ENCODE data around the gene SPATA12.

SPATA12 gene, protein sequence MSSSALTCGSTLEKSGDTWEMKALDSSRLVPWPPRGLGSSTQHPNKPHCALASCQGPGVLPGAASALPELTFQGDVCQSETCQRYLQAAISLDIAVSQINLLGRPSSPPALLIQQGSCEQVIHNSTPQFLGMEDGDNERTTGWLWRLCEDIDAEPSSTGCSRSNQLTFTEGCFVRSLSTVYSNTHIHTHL

DNA sequence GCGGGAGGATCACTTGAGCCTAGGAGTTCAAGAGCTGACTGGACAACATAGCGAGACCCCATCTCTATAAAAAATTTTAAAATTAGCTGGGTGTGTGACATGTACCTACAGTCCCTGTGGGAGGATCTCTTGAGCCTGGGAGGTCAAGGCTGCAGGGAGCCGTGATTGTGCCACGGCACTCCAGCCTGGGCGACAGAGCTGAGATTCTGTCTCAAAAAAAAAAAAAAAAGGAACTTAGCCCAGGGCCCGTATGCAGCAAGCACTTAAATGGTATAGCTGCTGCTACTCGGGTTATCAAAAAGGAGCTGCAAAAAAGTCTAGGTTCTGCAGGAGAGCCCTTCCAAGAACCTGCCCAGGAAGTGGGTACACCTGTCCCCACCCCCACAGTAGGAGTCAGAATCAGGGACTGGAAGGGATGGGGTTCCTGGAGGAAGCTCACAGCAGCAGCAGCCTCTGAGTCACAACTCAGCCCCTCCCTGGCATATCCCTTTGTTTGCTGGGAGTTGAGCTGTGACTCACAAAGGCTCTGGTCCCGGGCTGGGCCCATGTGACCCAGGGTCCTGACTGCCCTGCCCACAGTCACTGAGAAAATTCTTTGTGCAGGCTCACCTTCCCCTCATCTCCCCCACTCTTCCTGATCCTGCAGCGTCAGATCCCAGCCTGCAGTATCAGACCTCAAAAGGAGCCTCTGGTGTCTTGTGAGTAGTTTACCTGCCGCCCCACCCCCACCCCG lies at the start of gene SPATA12:
Gene SPATA12, plus strand, starts transcription at position 576 of the 733 bp plus-strand sequence. CDS start 13,031 bp downstream, outside the sequence.
- DNase-seq = peak; percentile 41

DNA sequence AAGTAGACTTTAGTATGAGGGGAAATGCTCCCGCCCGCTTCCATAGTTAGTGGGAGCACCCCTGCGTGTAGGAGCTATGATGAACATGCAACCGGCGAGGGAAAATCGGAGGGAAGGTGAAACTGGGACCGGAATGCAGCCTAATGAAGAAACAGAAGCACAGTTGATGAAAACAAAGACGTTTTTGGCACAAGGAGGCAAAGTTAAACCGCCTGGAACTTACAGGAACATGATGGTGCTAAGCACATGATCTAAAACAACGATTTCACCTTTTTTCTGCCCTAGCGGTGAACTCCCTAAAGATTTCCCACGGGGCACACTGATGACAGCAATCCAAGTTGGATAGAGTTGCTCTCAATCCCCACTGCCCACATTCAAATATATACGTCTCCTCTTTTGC lies 49.4 kb upstream of the SPATA12 start:
- no peak for DNase-seq

DNA sequence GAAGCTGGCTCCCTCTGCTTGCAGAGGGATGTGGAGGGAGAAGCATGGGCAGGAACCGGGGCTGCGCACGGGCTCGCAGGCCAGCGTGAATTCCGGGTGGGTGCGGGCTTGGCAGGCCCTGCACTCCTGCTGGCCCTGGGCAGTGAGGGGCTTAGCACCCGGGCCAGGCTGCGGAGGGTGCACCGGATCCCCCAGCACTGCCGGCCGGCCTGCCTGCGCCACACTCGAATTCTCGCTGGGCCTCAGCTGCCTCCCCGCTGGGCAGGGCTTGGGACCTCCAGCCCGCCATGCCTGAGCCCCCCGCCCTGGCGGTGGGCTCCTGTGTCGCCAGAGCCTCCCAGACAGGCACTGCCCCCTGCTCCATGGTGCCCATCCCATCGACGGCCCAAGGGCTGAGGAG lies 47.6 kb upstream of the SPATA12 start:
- no peak for DNase-seq

DNA sequence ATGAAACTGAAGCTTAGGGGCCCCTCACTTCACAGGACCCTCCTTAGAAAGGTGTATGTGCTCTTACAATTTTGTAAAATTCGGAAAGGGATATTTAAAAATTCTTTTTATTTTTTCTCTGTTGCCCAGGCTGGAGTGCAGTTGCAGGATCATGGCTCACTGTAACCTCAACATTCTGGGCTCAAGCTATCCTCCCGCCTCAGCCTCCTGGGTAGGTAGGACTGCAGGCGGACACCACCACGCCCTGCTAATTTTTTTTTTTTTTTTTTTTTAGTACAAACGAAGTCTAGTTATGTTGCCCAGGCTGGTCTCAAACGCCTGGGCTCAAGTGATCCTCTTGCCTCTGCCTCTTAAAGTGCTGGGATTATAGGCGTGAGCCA lies 45.1 kb upstream of the SPATA12 start:
- no peak for DNase-seq

DNA sequence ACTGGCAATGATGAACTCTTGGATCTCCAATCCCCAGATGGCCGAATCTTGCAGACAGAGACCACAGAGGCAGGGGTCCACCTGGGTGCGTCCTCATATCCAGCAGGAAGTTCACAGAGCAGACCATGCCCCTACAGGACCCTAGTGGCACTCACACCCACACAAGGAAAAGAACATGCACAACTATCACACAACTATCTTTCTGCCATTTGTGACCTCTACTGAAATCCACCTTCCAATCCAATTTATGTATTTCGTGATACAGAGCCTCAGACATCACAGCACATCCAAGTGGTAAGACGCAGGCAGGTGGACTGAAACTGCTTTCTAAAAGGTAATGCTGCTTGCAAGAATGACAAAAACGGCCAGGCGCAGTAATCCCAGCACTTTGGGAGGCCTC lies 44.6 kb upstream of the SPATA12 start:
- DNase-seq = no peak

DNA sequence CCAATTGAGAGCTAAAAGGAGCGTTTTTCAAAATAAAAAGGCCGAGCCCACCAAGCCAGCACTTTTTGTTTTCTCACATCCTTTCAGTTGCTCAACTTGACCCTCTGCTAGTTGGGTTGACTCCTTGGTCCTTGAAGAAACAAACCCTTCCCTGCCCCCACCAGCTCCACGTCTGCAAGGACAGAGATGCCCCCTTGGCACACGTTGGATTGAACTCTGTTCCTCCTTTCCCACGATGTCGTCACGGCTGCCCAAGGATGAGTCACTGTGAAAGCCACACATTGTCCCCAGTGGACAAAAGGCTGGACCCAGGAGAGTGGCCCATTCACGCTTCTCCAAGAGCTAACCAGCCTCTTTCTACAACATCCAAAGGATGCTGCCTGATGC lies 43.0 kb upstream of the SPATA12 start:
- DNase-seq = no peak

DNA sequence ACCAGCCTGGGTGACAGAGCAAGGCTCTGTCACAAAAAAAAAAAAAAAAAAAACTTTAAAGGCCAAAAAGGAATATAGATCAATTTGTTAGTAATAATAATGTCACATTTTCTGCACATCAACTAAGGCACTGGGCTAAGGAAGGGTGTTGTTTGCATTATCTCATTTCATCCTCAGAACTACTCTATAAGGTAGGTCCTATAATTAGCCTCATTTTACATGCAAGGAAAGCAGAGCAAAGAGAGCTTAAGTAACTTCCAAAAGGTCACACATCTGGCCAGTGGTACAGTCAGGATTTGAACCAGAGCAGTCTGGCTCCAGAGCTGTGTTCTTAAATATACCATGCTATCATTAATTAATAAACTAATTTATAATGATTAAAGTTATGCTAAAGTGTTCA lies 42.2 kb upstream of the SPATA12 start:
- no peak for DNase-seq

DNA sequence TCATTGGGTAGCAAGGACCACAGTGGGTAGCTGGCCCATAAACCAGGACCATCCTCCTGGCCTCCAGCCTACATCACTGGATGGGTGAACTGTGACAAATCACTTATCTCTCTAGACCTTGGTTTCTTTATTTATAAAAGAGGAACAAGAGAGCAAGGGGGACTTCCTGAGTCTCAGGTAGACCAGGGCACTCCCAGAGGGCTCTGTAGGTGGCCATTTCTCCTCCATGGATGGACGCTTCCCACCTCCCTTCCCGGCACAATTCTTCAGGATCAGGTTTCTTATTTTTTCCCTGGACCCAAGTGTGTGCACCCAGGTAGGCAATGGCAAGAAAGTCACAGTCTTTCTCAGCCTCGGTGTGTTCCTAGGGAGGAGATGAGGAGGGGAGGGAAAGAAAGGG lies 41.4 kb upstream of the SPATA12 start:
- DNase-seq = no peak

DNA sequence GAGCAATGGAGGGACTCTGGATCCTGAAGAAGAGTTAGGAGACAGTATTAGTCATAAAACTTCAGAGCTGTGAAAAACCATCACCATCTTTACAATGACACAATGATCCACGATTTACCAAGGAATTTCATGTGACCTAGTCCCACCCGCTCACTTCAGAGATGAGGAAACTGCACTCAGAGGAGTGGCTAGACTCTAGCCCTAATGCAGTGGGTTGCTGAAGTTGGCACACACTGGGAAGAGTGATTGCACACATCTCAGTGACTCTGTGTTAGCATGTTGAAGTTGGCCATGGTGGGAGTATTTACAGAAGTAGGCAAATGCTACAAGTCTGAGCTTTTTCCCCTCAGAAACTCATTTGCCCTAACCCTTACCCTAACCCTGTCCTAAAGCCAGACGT lies 35.2 kb upstream of the SPATA12 start:
- DNase-seq = no peak

DNA sequence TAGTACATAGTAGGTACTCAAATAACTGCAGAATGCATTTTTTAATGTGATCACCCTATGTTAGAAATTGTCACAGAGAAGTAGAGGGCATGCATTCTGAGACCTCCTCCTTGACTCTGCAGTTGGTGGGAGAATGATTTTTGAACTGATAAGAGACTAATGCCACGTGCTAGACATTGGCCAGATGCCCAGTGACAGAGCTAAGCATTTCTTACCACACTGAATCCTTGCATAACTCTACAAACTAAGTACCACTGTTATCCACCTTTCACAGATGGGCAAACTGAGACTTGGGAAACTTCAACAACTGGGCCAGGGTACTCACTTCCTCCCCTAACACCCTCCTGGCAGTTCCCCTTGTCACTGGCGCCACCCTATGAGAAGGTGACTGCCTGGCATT lies 33.5 kb upstream of the SPATA12 start:
- no peak for DNase-seq

DNA sequence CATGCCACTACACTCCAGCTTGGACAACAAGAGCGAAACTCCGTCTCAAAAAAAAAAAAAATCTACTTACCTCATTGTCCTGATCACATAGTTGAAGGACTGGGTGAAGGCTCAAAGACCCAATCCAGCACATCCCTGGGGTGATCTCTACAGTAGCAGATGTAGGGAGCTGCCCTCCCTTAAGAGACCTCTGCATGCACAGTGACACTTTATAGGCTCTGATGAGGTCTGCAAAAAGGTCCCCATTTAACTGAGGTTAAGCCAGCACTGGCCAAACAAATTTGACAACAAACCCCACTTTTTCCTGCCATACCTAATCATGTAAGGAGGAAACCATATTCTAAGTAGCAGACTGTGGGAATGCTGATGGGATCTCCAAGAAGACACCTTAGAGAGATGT lies 31.1 kb upstream of the SPATA12 start:
- no peak for DNase-seq

DNA sequence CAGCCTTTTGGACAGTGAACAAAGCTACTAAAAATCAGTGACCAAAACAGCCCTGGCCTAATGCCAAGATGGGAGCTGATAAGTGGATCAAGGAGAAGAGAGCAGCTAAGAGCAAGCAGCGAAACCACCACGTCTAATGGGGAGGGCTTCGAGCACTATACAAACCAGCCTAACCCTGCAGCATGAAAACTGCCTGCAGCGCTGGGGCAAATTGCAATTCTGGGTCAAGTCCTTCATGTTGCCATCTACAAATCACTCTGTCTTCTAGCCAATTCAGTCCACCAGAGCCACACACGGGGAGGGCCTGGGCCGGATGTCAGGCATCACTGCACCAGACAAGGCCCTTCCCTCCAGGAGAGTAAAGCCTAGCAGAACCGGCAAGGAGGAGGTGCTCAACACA lies 30.5 kb upstream of the SPATA12 start:
- peak; percentile 40 for DNase-seq

DNA sequence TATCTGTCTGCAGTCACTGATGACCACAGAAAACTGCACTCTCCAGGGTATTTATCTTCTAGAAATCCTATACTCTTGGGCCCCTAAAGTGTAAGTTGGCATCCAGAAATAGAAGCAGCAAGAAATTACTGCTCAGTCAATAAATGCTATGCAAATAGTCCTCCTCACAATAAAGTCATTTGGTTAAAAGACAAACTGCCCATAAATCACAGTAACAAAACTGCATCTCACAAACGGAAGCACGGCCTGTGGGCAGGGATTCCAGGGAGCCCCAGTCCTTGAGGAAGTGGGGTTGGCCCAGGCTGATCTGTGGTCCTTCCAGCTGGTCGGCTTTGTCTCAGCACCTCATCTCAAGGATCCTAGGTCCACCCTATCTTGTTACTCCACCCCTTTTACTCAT lies 29.7 kb upstream of the SPATA12 start:
- DNase-seq = peak; percentile 40

DNA sequence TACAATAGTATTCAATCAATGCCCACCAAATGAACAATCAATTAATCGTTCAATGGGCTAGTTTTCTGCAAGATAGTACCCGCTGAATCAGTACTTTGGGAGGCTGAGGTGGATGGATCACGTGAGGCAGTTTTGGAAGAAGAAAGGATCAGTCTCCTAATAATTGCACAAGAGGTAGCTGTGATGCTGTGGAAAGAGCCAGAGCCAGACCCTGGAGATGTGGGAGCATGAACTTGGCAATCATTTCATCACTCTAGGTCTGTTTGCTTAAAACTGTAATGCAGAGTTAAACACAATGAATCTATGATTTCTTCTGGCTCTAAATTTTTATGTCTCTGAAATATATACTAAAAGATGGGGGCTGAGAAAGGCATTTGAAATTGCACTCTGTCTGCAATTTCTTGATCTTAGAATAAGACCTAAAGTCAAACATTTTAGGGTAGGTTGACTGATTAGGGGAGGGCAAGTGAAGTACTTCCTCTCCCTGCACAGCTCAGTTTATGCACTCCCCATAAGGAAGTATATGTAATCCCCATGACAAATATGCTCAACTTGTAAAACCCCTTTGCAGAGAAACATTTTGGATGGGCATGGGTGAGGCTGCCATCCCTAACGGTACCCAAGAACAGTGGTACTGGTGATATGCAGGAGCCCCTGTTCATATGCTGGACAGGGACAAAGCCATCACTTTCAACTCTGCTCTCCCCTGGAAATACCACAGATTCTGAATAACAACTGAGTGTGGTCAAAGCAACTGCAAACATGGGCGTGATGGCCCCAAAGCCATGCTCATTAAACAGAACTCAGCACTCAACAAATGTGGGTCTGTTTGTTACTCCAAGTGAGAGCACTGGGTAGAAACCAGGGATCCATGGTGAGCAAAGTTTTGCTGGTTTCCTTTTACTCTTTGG lies 28.6 kb upstream of the SPATA12 start:
- no peak for DNase-seq

DNA sequence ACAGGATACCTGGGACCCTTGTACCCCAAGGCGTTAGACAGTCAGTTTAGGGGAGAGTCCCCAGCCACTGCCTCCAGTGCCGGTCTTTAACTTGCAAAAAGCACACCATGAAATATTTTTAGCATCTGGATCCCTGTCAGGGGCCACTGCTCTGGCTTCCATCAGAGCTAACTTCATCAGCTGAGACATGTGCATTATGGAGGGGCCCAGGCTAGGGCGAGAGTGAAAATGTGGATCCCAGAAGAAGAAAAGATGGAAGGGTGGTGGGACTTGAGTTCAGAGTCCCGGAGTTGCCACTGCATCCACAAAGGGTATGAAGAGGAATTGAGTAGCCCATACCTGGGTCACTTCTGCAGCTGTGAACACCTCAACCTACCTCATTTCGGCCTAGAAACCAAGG lies 23.5 kb upstream of the SPATA12 start:
- DNase-seq = no peak

DNA sequence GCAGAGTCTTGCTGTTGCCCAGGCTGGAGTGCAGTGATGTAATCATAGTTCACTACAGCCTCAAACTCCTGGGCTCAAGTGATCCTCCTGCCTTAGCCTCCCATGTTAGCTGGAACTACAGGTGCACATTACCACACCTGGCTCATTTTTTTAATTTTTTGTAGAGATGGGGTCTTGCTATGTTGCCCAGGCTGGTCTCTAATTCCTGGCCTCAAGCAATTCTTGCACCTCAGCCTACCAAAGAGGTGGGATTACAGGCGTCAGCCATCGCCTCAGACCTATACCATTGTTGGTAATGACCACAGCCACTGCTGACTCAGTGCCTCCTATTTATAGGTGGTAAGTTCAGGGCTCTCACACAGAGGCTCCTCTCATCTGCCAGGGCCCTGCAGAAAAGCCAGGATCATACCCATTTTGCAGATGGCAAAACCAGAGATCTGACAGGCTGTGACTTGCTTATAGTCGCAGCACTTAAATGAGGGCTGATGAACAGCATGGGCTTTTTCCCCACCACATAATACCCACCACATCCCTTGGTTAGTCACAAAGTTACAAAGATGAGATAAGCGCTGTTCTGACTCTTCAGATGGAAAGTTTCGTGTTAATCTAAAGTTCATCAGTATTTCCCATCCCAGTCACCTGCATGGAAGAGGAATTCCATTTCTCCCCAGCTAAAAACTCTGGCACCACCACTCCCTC lies 21.8 kb upstream of the SPATA12 start:
- DNase-seq = no peak

DNA sequence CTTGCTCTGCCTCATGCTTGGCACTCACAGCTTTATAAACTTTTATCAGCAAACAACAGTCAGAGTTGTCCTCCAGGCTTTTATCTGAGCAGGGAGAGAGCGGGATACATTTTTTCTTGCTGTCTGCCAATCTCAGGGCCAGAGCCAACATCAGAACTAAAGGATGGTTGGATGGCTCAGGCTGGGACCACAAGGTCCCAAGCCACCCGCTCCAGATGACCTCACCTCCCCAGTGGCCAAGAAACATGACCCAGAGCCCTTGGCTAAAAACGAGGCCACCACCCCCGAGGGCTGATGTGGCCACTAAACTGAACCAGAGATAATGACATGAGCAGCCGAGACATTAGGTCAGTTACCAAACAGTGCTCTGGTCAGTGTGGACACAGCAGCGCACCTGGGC lies 18.8 kb upstream of the SPATA12 start:
- no peak for DNase-seq

DNA sequence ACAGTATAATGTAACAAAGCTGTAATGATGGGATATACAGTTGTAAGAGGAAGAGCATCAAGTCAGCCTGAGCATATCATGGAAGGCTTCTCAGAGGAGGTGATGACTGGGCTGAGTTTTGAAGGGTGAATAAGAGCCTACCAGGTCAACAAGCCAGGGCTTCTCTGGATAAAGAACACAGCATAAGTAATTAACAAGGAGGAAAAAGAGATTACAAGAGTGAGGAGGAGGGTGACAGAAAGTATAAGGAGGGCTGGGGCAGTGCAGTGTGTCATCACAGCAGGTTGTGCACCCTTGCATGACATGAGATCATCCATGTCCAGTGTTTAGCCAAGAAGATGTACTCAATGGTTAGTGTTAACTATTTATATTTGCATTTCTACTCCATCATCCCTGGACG lies 16.9 kb upstream of the SPATA12 start:
- DNase-seq = no peak

DNA sequence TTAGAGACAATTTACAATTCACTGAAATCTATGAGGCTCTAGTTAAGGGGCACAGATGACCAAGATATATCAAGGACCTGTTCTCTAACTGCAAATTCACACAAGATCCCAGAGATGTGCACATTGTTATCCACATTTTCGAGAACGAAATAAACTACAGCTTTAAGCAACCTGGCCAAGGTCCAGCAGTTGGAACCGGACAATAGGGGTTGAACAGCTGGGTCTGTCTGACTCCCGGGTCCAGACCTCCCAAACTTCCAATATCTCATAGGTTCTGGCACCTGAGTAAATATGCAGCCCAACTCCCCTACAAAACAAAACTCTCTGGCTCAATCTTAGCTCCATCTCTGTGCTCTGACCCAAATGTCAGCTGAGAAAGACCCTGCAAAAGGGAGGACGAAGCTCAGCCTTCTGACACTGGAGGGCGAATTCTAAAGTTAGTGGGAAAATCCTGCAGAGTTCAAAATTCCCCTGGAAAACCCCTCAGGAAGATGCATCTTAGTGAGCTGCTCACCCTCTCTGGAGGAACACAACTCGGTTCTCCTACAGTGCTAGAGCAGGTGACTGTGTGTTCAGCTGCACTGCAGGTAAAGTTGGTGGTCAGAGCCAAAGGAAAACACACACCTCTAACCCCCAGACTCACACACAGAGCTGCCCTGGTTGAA lies 14.2 kb upstream of the SPATA12 start:
- DNase-seq = no peak

DNA sequence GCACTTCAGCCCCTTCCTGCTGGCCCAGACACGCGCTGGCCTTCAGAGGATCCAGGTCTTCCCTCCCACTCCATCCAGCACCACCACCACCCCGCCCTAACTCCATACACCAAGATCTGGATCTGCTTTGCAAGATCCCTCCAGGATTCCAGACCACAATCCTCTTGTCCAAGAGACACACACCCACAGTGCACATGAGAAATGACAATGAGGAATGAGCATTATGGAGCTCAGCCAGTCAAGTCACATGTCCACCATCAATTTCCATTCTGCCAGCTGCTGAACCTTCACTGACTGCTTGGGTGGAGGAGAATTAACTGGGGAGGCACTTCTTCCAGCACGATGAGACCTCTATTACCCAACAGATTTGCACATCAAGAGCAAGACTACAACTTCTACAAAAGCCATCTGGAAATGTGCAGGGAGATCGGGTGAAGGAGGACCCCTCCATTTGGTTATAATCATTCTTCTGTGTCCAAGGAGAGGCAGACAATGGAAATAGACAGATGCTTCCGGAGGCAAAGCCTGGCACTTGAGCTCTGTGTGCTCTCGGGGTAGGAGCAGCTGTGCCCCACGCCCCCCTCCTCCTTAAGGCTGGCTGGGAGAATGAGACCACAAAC lies 12.3 kb upstream of the SPATA12 start:
- DNase-seq = peak; percentile 32

DNA sequence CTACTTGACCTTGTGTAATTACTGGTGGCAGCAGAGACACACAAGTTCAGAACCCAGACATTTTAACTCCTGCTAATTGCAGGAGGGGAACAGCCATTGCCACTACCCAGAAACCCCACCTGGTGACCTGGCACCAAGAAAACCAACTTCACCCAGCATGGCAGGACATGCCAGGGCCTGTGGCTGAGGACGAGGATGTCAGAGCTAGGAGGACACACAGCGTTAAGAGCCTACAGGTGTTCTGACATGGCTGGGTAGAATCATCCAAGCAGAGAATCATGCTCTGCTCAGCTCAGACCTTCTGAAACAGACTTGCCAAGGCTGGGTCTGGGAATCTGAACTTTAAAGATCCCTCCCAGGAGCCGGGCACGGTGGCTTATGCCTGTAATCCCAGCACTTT lies 11.7 kb upstream of the SPATA12 start:
- DNase-seq = peak; percentile 3

DNA sequence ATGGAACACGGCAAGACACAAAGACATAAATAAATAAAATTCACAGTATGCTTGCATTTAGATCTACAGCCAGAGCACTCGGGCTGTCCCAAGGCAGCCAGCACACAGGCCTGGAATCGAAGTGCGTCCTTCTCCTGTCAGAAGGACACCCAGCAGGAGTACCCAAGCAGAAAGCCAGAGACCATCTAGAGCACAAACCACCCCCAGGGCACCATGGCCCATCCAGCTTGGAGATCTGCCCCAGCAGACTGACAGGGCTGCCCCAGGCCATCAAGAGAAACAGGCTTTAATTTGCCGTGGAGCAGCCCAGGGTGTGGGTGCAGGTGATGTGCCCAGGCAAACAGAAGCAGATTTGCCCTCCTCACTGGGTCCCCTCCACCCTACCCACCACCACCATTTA lies 7.8 kb upstream of the SPATA12 start:
- no peak for DNase-seq
